Stimulated activated naive CD8-positive, alpha-beta T cell treated with anti-CD3 and anti-CD28 coated beads, Interleukin-15, amount 100 ng/mL, for 72 hours (primary cell): ENCODE measurements around the gene PRKAR2A.
A peak's percentile ranks its signal among the peaks of the same experiment; 100 is the strongest.
"Not testable (repeated sequence)": the region's sequence is repeated elsewhere in the genome, so short reads cannot be mapped to it uniquely, and the experiment has no call there.

Source experiments
- ATAC-seq: fragments of 150-1000 bp; cut with Tn5 transposase; 2 replicates; pipeline ENCODE4 v1.10.0; 2021; ENCODE audit warnings: mild to moderate bottlenecking, moderate library complexity
- DNase-seq, 2 donors: peaks; one replicate each; pipeline ENCODE4 v3.0.0; 2021 to 2022
- H3K27ac Mint-ChIP-seq, 2 donors: one replicate each; pipeline ENCODE4 v1.8.0; 2022; ENCODE audit warnings: mild to moderate bottlenecking in 2 of 2, mixed read lengths in 2 of 2, moderate library complexity in 2 of 2
- H3K27me3 Mint-ChIP-seq: one replicate; pipeline ENCODE4 v1.8.0; 2022; ENCODE audit warnings: mixed read lengths
- H3K4me1 Mint-ChIP-seq: one replicate; pipeline ENCODE4 v1.8.0; 2022; ENCODE audit warnings: mild to moderate bottlenecking, mixed read lengths
- H3K4me3 Mint-ChIP-seq, 2 donors: one replicate each; pipeline ENCODE4 v1.8.0; 2022; ENCODE audit warnings: mild to moderate bottlenecking in 2 of 2, mixed read lengths in 2 of 2, moderate library complexity in 1 of 2
- H3K9me3 Mint-ChIP-seq, 2 donors: one replicate each; pipeline ENCODE4 v1.8.0; 2022; ENCODE audit warnings: mixed read lengths in 2 of 2

PRKAR2A gene

GRCh38 chr3:48855681-48856447 is 8.2 kb upstream of the PRKAR2A start:
- H3K9me3 Mint-ChIP-seq: no peaks in the 10 kb centered on the region
- no peak overlapping the region for H3K4me3 Mint-ChIP-seq
- DNase-seq (no peak), ATAC-seq (no peak)
- H3K4me1 Mint-ChIP-seq: no peaks in the 10 kb centered on the region
- H3K27me3 Mint-ChIP-seq: no peaks in the 10 kb centered on the region
- peak overlapping the region in 1 of 2 donors; percentile 9 for H3K27ac Mint-ChIP-seq

- DNase-seq (no peak), ATAC-seq (no peak)
- no peaks in the 10 kb centered on the region for H3K9me3 Mint-ChIP-seq
- no peak overlapping the region for H3K27ac Mint-ChIP-seq
- no peak overlapping the region for H3K4me3 Mint-ChIP-seq
- H3K4me1 Mint-ChIP-seq: peaks cover 15% of the 10 kb centered on the region
- H3K27me3 Mint-ChIP-seq: no peaks in the 10 kb centered on the region
These were observed 4.5 kb upstream of the PRKAR2A start for GRCh38 chr3:48852151-48852550.

GRCh38 chr3:48851407-48851806 is 3.7 kb upstream of the PRKAR2A start:
- H3K27ac Mint-ChIP-seq: peak overlapping the region in 1 of 2 donors; percentile 46
- no peaks in the 10 kb centered on the region for H3K27me3 Mint-ChIP-seq
- H3K9me3 Mint-ChIP-seq: no peaks in the 10 kb centered on the region
- no peak for ATAC-seq
- H3K4me1 Mint-ChIP-seq: peaks cover 16% of the 10 kb centered on the region
- DNase-seq: no peak
- no peak overlapping the region for H3K4me3 Mint-ChIP-seq

GRCh38 chr3:48848816-48849515 is 1.3 kb upstream of the PRKAR2A start:
- no peak for DNase-seq
- H3K4me3 Mint-ChIP-seq: peak overlapping the region in 1 of 2 donors; percentile 90

GRCh38 chr3:48847053-48847503 is 596 bp downstream of the PRKAR2A start:
- DNase-seq: peak in 1 of 2 donors; percentile 52
- ATAC-seq: peak; percentile 69
- Mint-ChIP-seq H3K27ac (peak overlapping the region; percentile 66 to 96), H3K27me3 (no peaks in the 10 kb centered on the region), H3K4me1 (peaks cover 30% of the 10 kb centered on the region), H3K9me3 (no peaks in the 10 kb centered on the region), H3K4me3 (peak overlapping the region; percentile 90 to 93)

More at GRCh38 chr3:48848816-48849515, 1.3 kb upstream of the PRKAR2A start:
- H3K27me3 Mint-ChIP-seq: no peaks in the 10 kb centered on the region
- H3K4me1 Mint-ChIP-seq: peaks cover 30% of the 10 kb centered on the region
- H3K27ac Mint-ChIP-seq: peak overlapping the region in 1 of 2 donors; percentile 67
- ATAC-seq: no peak
- no peaks in the 10 kb centered on the region for H3K9me3 Mint-ChIP-seq

- no peaks in the 10 kb centered on the region for H3K9me3 Mint-ChIP-seq
- peaks cover 30% of the 10 kb centered on the region for H3K4me1 Mint-ChIP-seq
- H3K4me3 Mint-ChIP-seq: peak overlapping the region in 1 of 2 donors; percentile 30
- H3K27me3 Mint-ChIP-seq: no peaks in the 10 kb centered on the region
- ATAC-seq (no peak), DNase-seq (no peak)
- H3K27ac Mint-ChIP-seq: no peak overlapping the region
These were observed 2.5 kb downstream of the PRKAR2A start for GRCh38 chr3:48845170-48845569.

GRCh38 chr3:48837163-48837562 is 10.5 kb downstream of the PRKAR2A start:
- Mint-ChIP-seq H3K27ac (no peak overlapping the region), H3K9me3 (no peaks in the 10 kb centered on the region), H3K27me3 (no peaks in the 10 kb centered on the region), H3K4me1 (peaks cover 17% of the 10 kb centered on the region), H3K4me3 (no peak overlapping the region)
- DNase-seq: no peak
- ATAC-seq: no peak

- H3K27me3 Mint-ChIP-seq: no peaks in the 10 kb centered on the region
- H3K4me1 Mint-ChIP-seq: peaks cover 17% of the 10 kb centered on the region
- H3K9me3 Mint-ChIP-seq: no peaks in the 10 kb centered on the region
- no peak overlapping the region for H3K4me3 Mint-ChIP-seq
- DNase-seq (no peak), ATAC-seq (no peak)
- no peak overlapping the region for H3K27ac Mint-ChIP-seq
These were observed 11.9 kb downstream of the PRKAR2A start for GRCh38 chr3:48835650-48836366.

- Mint-ChIP-seq H3K27me3 (no peaks in the 10 kb centered on the region), H3K4me3 (no peak overlapping the region), H3K9me3 (no peaks in the 10 kb centered on the region), H3K27ac (no peak overlapping the region), H3K4me1 (peaks cover 14% of the 10 kb centered on the region)
- no peak for ATAC-seq
- no peak for DNase-seq
These were observed 15.0 kb downstream of the PRKAR2A start for GRCh38 chr3:48832684-48833083.

- ATAC-seq: no peak
- Mint-ChIP-seq H3K27ac (no peak overlapping the region), H3K4me1 (peaks cover 11% of the 10 kb centered on the region), H3K4me3 (no peak overlapping the region), H3K27me3 (no peaks in the 10 kb centered on the region), H3K9me3 (no peaks in the 10 kb centered on the region)
- DNase-seq: no peak
These were observed 17.0 kb downstream of the PRKAR2A start for GRCh38 chr3:48830715-48831114.

- DNase-seq, H3K4me3 Mint-ChIP-seq, ATAC-seq, H3K9me3 Mint-ChIP-seq, H3K4me1 Mint-ChIP-seq, H3K27ac Mint-ChIP-seq, H3K27me3 Mint-ChIP-seq: not testable (repeated sequence)
These were observed 18.1 kb downstream of the PRKAR2A start for GRCh38 chr3:48829525-48829924.

GRCh38 chr3:48827874-48828273 is 19.8 kb downstream of the PRKAR2A start:
- H3K4me1 Mint-ChIP-seq: peaks cover 11% of the 10 kb centered on the region
- not testable (repeated sequence) for H3K27ac Mint-ChIP-seq, H3K4me3 Mint-ChIP-seq, H3K9me3 Mint-ChIP-seq, H3K27me3 Mint-ChIP-seq, DNase-seq, ATAC-seq

GRCh38 chr3:48826451-48826850 is 21.2 kb downstream of the PRKAR2A start:
- Mint-ChIP-seq H3K9me3 (no peaks in the 10 kb centered on the region), H3K4me1 (peaks cover 11% of the 10 kb centered on the region), H3K4me3 (no peak overlapping the region), H3K27ac (no peak overlapping the region), H3K27me3 (no peaks in the 10 kb centered on the region)
- ATAC-seq: no peak
- no peak for DNase-seq

GRCh38 chr3:48820612-48821324 is 26.9 kb downstream of the PRKAR2A start:
- Mint-ChIP-seq H3K27ac (no peak overlapping the region), H3K9me3 (no peaks in the 10 kb centered on the region), H3K27me3 (no peaks in the 10 kb centered on the region), H3K4me3 (no peak overlapping the region), H3K4me1 (peaks cover 18% of the 10 kb centered on the region)
- DNase-seq (no peak), ATAC-seq (no peak)
